Mammary microvascular endothelial cell (primary cell): ENCODE measurements around the gene ZBTB9. TPM values are rescaled to one million over a fixed set of nuclear protein-coding genes. Genes with fewer than 3 reads are reported as not detected.

Experiments used
- total RNA-seq: library from RNA; depleted of rRNA; stranded (reverse); fragments of >200 nt; gene quantifications from 2 replicates; pipeline ENCODE4 v1.2.3, GENCODE V29; 2015

The ZBTB9 gene
- total RNA-seq, result 4.1 and 4.9 TPM in 2 replicates

GRCh38 chr6:33454009-33454946, at the start of gene ZBTB9:
Gene ZBTB9, plus strand, starts transcription at chr6:33454576. Its CDS starts 525 bp downstream, at chr6:33455101.

GRCh38 chr6:33410711-33411631, 43.4 kb upstream of the ZBTB9 start, which contains the start of gene PHF1:
Gene PHF1, plus strand, starts transcription at chr6:33411014. Its CDS starts 1,250 bp downstream, at chr6:33412264.

GRCh38 chr6:33417903-33418689, 36.3 kb upstream of the ZBTB9 start, which contains the start of gene CUTA:
Gene CUTA, minus strand, starts transcription at chr6:33418107. Its CDS starts 107 bp downstream, at chr6:33418000.

DNA sequence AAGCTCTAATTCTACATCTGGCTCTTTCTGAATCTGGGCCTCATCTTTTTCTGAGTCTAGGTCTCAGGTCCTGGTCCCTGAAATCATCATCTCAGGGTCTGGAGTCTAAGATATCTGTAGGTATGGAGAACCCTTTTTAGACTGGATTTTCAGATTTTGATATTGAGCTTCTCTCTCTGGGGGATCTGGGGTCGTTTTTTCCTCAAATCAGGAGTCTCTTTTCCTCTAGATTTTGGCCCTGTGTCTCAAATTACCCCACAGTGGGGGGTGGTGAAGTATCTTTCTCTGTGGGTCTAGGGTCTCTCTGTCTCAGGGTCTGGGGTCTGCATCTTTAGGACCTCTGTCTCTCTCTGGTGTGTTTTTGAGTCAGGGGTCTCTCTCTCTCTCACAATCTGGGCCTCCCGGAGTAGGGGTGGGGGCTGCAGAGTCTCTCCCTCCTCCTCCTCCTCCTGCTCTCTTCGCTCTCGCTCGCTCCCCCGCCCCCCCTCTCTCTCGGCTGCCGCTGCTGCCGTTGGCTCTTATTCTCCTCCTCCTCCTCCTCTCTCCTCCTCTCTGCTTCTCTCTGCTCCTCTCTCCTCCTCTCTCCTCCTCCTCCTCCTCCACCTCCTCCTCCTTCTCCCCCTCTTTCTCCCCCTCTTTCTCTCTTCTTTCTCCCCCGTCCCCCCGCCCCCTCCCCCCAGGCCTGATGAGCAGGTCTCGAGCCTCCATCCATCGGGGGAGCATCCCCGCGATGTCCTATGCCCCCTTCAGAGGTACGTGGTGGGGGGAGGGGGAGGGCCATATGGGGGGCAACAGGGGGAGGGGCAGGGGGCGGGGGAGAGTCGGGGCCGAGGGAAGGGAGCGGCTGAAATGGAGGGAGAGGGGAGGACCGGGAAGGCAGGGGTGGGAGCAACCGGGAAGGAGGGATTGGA, 34.5 kb upstream of the ZBTB9 start, which contains the start of gene SYNGAP1:
TSS of gene SYNGAP1 (plus strand) at position 486 of the 911 bp plus-strand sequence. CDS start at position 686, 200 bp downstream.

Other genes with a start within 250 kb of the ZBTB9 start
- 6.7 and 9.8 TPM in 2 replicates for gene HSD17B8, start 249.9 kb upstream of the ZBTB9 start, total RNA-seq
- 8.7 and 11.7 TPM in 2 replicates for gene RING1, start 246.1 kb upstream of the ZBTB9 start, total RNA-seq
- gene VPS52, start 182.7 kb upstream of the ZBTB9 start, total RNA-seq, result 36.8 and 43.6 TPM in 2 replicates
- 4,238 and 4,354 TPM in 2 replicates for gene RPS18, start 182.5 kb upstream of the ZBTB9 start, total RNA-seq
- gene B3GALT4, start 177.5 kb upstream of the ZBTB9 start, total RNA-seq, result 5.6 and 8.1 TPM in 2 replicates
- gene WDR46, start 165.3 kb upstream of the ZBTB9 start, total RNA-seq, result 65.6 and 74.7 TPM in 2 replicates
- 55.3 and 67.7 TPM in 2 replicates for gene PFDN6, start 165.0 kb upstream of the ZBTB9 start, total RNA-seq
- 49.4 and 55.9 TPM in 2 replicates for gene RGL2, start 155.6 kb upstream of the ZBTB9 start, total RNA-seq
- gene TAPBP, start 140.5 kb upstream of the ZBTB9 start, total RNA-seq, result 171 and 179 TPM in 2 replicates
- 8.9 and 11.6 TPM in 2 replicates for gene ZBTB22, start 136.8 kb upstream of the ZBTB9 start, total RNA-seq
- 35.7 and 36.8 TPM in 2 replicates for gene DAXX, start 131.6 kb upstream of the ZBTB9 start, total RNA-seq
- 41.9 and 45.2 TPM in 2 replicates for gene KIFC1, start 62.8 kb upstream of the ZBTB9 start, total RNA-seq
- 17.9 and 24.2 TPM in 2 replicates for gene PHF1, start 43.6 kb upstream of the ZBTB9 start, total RNA-seq
- gene CUTA, start 36.5 kb upstream of the ZBTB9 start, total RNA-seq, result 151 and 168 TPM in 2 replicates
- 1.4 and 2.7 TPM in 2 replicates for gene SYNGAP1, start 34.5 kb upstream of the ZBTB9 start, total RNA-seq
- gene BAK1, start 125.7 kb downstream of the ZBTB9 start, total RNA-seq, result 30.8 and 31.8 TPM in 2 replicates
- gene ITPR3, start 166.7 kb downstream of the ZBTB9 start, total RNA-seq, result 82.5 and 94.1 TPM in 2 replicates